IPS-15b (cell line): ENCODE measurements around the gene TTYH1.
"Not testable (repeated sequence)": the region's sequence is repeated elsewhere in the genome, so short reads cannot be mapped to it uniquely, and the experiment has no call there.

Experiments used
- H3K27me3 ChIP-seq: one replicate; pipeline ENCODE4 v1.6.1; 2013; ENCODE audit warnings: low read length; ENCODE audit not compliant: control insufficient read depth, insufficient read depth
- H3K36me3 ChIP-seq: one replicate; pipeline ENCODE4 v1.6.1; 2013; ENCODE audit warnings: low read length; ENCODE audit not compliant: control insufficient read depth, insufficient read depth
- H3K4me1 ChIP-seq: one replicate; pipeline ENCODE4 v1.6.1; 2013; ENCODE audit warnings: mild to moderate bottlenecking, low read length; ENCODE audit not compliant: control insufficient read depth, insufficient read depth
- H3K4me3 ChIP-seq: one replicate; pipeline ENCODE4 v1.5.1; 2013; ENCODE audit warnings: low read depth, low read length
- H3K9ac ChIP-seq: one replicate; pipeline ENCODE4 v1.6.1; 2013; ENCODE audit warnings: low read depth, mild to moderate bottlenecking, low read length
- H3K9me3 ChIP-seq: one replicate; pipeline ENCODE4 v1.6.1; 2013; ENCODE audit warnings: mild to moderate bottlenecking, low read length; ENCODE audit not compliant: control insufficient read depth, insufficient read depth

The TTYH1 gene

DNA sequence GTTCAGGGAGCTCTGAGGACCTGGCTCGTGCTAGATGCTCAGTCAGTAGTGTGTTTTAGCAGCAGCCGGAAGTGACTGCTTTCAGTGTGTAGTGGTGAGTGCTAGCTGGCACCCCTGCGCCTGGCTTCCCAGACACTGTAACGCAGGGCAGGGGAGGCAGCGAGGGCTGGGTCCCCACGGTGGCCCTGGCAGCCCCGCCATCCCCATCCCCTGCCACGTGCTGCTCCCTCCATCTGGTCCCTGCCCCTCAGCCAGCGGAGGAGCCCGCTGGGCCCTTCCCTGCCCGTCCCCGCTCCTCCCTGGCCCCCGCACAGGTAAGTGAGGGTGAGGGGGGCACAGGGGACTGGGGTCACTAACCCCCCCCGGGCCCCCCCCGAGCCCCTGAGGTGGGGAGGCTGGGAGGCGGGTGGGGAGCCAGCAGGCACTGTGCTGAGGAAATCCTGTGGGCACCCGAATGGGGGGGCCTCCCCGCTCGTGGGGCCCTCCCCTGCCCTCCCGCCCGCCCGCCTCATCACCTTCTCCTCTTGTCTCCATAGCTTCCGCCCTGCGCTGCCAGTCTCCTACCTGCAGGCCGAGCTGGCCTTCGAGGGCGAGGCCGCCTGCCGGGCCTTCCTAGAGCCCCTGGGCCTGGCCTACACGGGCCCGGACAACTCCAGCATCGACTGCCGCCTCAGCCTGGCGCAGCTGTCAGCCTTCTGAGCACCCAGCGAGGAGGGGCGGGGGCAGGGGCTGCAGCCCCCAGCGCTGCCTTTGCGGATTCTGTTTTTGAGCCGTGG lies 45.2 kb downstream of the TTYH1 start:
- no peaks in the 10 kb centered on the region for H3K4me1 ChIP-seq
- H3K4me3 ChIP-seq = no peak overlapping the region
- H3K36me3 ChIP-seq = peaks cover 69% of the 10 kb centered on the region
- no peak overlapping the region for H3K9ac ChIP-seq
- H3K9me3 ChIP-seq = no peaks in the 10 kb centered on the region
- H3K27me3 ChIP-seq = no peaks in the 10 kb centered on the region

GRCh38 chr19:54461210-54461609 lies 45.9 kb downstream of the TTYH1 start:
- Histone ChIP-seq H3K9ac (no peak overlapping the region), H3K4me3 (no peak overlapping the region), H3K9me3 (no peaks in the 10 kb centered on the region), H3K27me3 (no peaks in the 10 kb centered on the region), H3K4me1 (no peaks in the 10 kb centered on the region), H3K36me3 (peaks cover 61% of the 10 kb centered on the region)

GRCh38 chr19:54461613-54462012 lies 46.3 kb downstream of the TTYH1 start:
- Histone ChIP-seq H3K4me1 (no peaks in the 10 kb centered on the region), H3K27me3 (no peaks in the 10 kb centered on the region), H3K36me3 (peaks cover 57% of the 10 kb centered on the region)

GRCh38 chr19:54462047-54462654 lies 46.9 kb downstream of the TTYH1 start:
- Histone ChIP-seq H3K27me3 (no peaks in the 10 kb centered on the region), H3K4me3 (peak overlapping the region; percentile 62), H3K9me3 (no peaks in the 10 kb centered on the region), H3K9ac (peak overlapping the region; percentile 56), H3K36me3 (peaks cover 52% of the 10 kb centered on the region), H3K4me1 (no peaks in the 10 kb centered on the region)

More at GRCh38 chr19:54461613-54462012, 46.3 kb downstream of the TTYH1 start:
- Histone ChIP-seq H3K9ac (no peak overlapping the region), H3K9me3 (no peaks in the 10 kb centered on the region), H3K4me3 (no peak overlapping the region)

- Histone ChIP-seq H3K9me3 (no peaks in the 10 kb centered on the region), H3K36me3 (peaks cover 45% of the 10 kb centered on the region), H3K9ac (peak overlapping the region; percentile 56), H3K4me1 (no peaks in the 10 kb centered on the region), H3K4me3 (peak overlapping the region; percentile 62), H3K27me3 (no peaks in the 10 kb centered on the region)
Measured at GRCh38 chr19:54462655-54463530, 47.6 kb downstream of the TTYH1 start.

- H3K27me3 ChIP-seq = no peaks in the 10 kb centered on the region
- no peaks in the 10 kb centered on the region for H3K9me3 ChIP-seq
- H3K4me3 ChIP-seq = peak within 1 kb of the TSS; percentile 63
- H3K36me3 ChIP-seq = peaks cover 38% of the 10 kb centered on the region
- H3K4me1 ChIP-seq = no peaks in the 10 kb centered on the region
- H3K9ac ChIP-seq = peak within 1 kb of the TSS; percentile 76
Measured at GRCh38 chr19:54463531-54464043, 48.3 kb downstream of the TTYH1 start, which contains the start of gene LENG9. TSS of gene LENG9 (minus strand) at chr19:54463778. CDS start at chr19:54463526, 252 bp downstream.

DNA sequence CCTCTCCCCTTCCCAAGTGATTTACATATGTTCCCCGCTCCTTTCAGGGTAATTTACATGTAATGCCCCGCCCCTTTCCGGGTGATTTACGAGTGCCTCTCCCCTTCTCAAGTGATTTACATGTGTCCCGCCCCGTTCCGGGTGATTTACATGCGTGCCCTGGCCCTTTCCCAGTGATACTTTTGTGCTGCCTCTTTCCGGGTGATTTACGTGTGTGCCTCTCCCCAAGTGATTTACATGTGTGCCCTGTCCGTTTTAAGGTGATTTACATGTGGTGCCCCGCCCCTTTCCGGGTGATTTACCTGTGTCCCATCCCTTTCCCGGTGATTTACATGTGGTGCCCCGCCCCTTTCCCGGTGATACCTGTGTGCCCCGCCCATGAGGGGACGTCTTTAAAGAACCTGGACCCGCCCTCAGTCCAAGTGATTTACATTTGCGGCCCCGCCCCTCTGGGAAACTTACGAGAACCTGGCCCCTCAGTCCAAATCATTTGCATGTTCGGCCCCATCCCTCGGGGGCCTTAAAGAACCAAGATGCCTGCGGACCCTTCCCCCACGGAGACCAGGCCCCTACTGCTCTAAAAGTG lies 48.9 kb downstream of the TTYH1 start:
- peak overlapping the region; percentile 76 for H3K9ac ChIP-seq
- no peaks in the 10 kb centered on the region for H3K9me3 ChIP-seq
- peak overlapping the region; percentile 63 for H3K4me3 ChIP-seq
- H3K4me1 ChIP-seq = no peaks in the 10 kb centered on the region
- no peaks in the 10 kb centered on the region for H3K27me3 ChIP-seq
- H3K36me3 ChIP-seq = peaks cover 32% of the 10 kb centered on the region

DNA sequence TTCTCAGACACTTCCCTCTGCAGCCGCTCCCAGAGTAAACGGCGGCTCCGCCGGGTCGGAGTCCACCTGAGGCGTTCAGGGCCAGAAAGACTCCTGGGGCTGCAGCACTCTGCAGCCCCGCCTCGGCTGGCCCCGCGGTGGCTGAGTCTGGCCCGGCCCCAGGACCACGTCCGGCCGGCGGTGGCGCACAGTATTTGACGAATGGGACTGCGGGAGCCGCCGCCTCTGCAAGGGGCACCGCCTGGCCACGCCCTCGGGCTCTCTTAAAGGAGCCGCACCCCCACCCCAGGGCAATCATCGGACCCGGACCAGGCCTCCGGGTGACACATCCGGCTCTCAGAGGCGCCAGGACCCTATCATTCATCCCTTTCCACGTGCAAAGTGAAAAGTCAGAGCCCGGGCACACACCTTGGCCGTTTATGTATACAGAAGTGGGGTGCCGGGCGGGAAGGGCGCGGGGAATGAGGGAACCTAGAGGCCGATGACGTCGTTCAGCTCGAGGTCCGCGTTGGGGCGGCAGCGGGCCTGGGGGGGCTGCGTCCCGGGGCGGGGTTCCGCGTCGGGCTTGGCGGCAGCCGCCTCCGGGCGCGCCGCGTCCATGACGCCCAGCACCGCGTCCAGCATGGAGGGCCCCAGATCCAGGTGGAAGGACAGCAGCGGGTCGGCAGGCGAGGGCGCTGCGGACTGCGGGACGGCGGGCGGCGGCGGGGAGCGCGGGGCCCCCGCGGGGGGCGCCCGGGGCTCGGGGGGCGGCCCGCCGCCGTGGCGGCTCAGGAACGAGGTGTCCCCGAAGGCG lies 49.6 kb downstream of the TTYH1 start:
- peaks cover 4% of the 10 kb centered on the region for H3K27me3 ChIP-seq
- peak overlapping the region; percentile 63 for H3K4me3 ChIP-seq
- peaks cover 25% of the 10 kb centered on the region for H3K36me3 ChIP-seq
- H3K9me3 ChIP-seq = no peaks in the 10 kb centered on the region
- no peaks in the 10 kb centered on the region for H3K4me1 ChIP-seq
- peak overlapping the region; percentile 76 for H3K9ac ChIP-seq

- Histone ChIP-seq H3K9me3 (no peaks in the 10 kb centered on the region), H3K27me3 (peaks cover 11% of the 10 kb centered on the region), H3K9ac (no peak overlapping the region), H3K4me3 (no peak overlapping the region), H3K36me3 (peaks cover 20% of the 10 kb centered on the region), H3K4me1 (no peaks in the 10 kb centered on the region)
Measured at GRCh38 chr19:54465426-54466109, 50.3 kb downstream of the TTYH1 start.

DNA sequence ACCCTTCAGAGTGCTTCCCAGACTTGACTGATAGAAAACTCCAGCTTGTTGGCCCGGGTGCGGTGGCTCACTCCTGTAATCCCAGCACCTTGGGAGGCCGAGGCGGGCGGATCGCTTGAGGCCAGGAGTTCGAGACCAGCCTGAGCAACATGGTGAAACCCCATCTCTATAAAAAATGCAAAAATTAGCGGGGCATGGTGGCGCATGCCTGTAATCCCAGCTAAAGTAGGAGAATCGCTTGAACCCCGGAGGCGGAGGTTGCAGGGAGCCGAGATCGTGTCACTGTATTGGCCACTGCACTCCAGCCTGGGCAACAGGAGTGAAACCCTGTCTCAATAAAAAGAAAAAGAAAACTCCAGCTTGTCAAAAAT lies 50.8 kb downstream of the TTYH1 start:
- H3K9ac ChIP-seq, H3K4me1 ChIP-seq, H3K9me3 ChIP-seq, H3K4me3 ChIP-seq: not testable (repeated sequence)
- Histone ChIP-seq H3K27me3 (peaks cover 17% of the 10 kb centered on the region), H3K36me3 (peaks cover 15% of the 10 kb centered on the region)
